ENCODE results near the gene ZNF516. TPM values are rescaled to one million over a fixed set of nuclear protein-coding genes. Genes with fewer than 3 reads are reported as not detected.

The ZNF516 gene
- total and polyA plus RNA-seq, 2 of the 4 experiments (the other 2 are of a cell fraction) = 7.9 to 16.9 TPM

GRCh38 chr18:76507830-76508385, 12.9 kb upstream of the ZNF516 start:
- no peak overlapping the region for H3K23ac ChIP-seq (ENCODE audit: low read depth, low read length)
- H2BK120ac ChIP-seq (ENCODE audit: low read depth, low read length) = no peak overlapping the region
- H3K4me1 ChIP-seq (ENCODE audit: control insufficient read depth, insufficient read depth, low read length) = no peaks in the 10 kb centered on the region
- no TSS peak for BruUV-seq (replicated peaks)
- ATAC-seq (ENCODE audit: low read depth) (no peak), DNase-seq (no peak)
- H3K18ac ChIP-seq (ENCODE audit: low read depth, low read length) = no peak overlapping the region
- POLR2A ChIA-PET (ENCODE audit: unreplicated experiment) = no interaction called here
- no peak overlapping the region for H2BK20ac ChIP-seq (ENCODE audit: low read depth, low read length)
- no peaks in the 10 kb centered on the region for H3K79me1 ChIP-seq (ENCODE audit: low read depth in 1 of 2, low read length in 2 of 2)
- H3K27me3 ChIP-seq (ENCODE audit: control insufficient read depth, insufficient read depth, low read length) = no peaks in the 10 kb centered on the region; the same call in 1 of the 2 replicates
- H2BK15ac ChIP-seq (ENCODE audit: low read depth, low read length) = no peak overlapping the region
- intact Hi-C loops (cut with micrococcal nuclease) = no loop called here
- in situ Hi-C loops (cut with MboI; ENCODE audit: low sequenced_read_pairs) = no loop called here
- H4K8ac ChIP-seq (ENCODE audit: low read depth in 2 of 2, low read length in 2 of 2) = no peak overlapping the region
- no peak overlapping the region for H2BK5ac ChIP-seq (ENCODE audit: low read depth, low read length, poor library complexity, severe bottlenecking)
- H3K9ac ChIP-seq (ENCODE audit: low read depth, low read length) = no peak overlapping the region
- dilution Hi-C loops (cut with HindIII; ENCODE audit: low sequenced_read_pairs, unreplicated experiment) = no loop called here
- H3K9me3 ChIP-seq (ENCODE audit: control insufficient read depth, insufficient read depth, low read length) = no peaks in the 10 kb centered on the region
- H3K56ac ChIP-seq (ENCODE audit: extremely low read depth, insufficient read depth, low read length) = no peak overlapping the region
- no peak overlapping the region for H4K5ac ChIP-seq (ENCODE audit: low read depth, low read length)
- no peaks in the 10 kb centered on the region for H3K9me1 ChIP-seq (ENCODE audit: insufficient read depth, low read length)
- H3K4me3 ChIP-seq (ENCODE audit: insufficient read depth, low read depth, low read length) = no peak overlapping the region
- H3K4ac ChIP-seq (ENCODE audit: low read depth, low read length) = no peak overlapping the region
- H3K4me2 ChIP-seq (ENCODE audit: low read depth, low read length) = no peak overlapping the region
- no peak overlapping the region for H2AK5ac ChIP-seq (ENCODE audit: low read depth, low read length)
- H3K27ac ChIP-seq (ENCODE audit: insufficient read depth, low read length) = no peak overlapping the region
- no peaks in the 10 kb centered on the region; the same call in 1 of the 2 replicates for H4K20me1 ChIP-seq (ENCODE audit: insufficient read depth, low read length)
- H3K14ac ChIP-seq (replicated peaks; ENCODE audit: low read depth, low read length) = no peak overlapping the region; the same call in 1 of the 2 replicates
- H2AFZ ChIP-seq (replicated peaks; ENCODE audit: low read length, poor library complexity) = no peak overlapping the region
- 96% methylated on average over 6 of the region's 17 CpGs; no CpG with 5 or more reads in 1 of the 2 experiments for WGBS, 2 experiments (ENCODE audit: extremely low coverage in 2 of 2, insufficient read length in 1 of 2)
- H3K36me3 ChIP-seq (ENCODE audit: control insufficient read depth, insufficient read depth, low read length) = no peaks in the 10 kb centered on the region
- H2AK9ac ChIP-seq (replicated peaks; ENCODE audit: low read depth, low read length, poor library complexity) = peak overlapping the region; percentile 33
- TF ChIP-seq MAZ (IDR thresholded peaks at IDR 0.05; ENCODE audit: borderline replicate concordance, low read depth, low read length) (no peak), NFE2L2 (IDR thresholded peaks at IDR 0.05; ENCODE audit: low read depth, low read length) (no peak), CEBPB (IDR thresholded peaks at IDR 0.05; ENCODE audit: low read depth, low read length) (no peak), FOS (IDR thresholded peaks at IDR 0.05; ENCODE audit: low read depth, low read length) (no peak), SMC3 (IDR thresholded peaks at IDR 0.05; ENCODE audit: low read depth, low read length) (no peak), ELK1 (IDR thresholded peaks at IDR 0.05; ENCODE audit: borderline replicate concordance, low read depth, low read length) (no peak), BHLHE40 (IDR thresholded peaks at IDR 0.05; ENCODE audit: low read depth, low read length) (no peak), RFX5 (IDR thresholded peaks at IDR 0.05; ENCODE audit: low read depth, low read length) (no peak), USF2 (IDR thresholded peaks at IDR 0.05; ENCODE audit: low read depth, low read length) (no peak), RAD21 (IDR thresholded peaks at IDR 0.05; ENCODE audit: low read length) (no peak), MAFK (IDR thresholded peaks at IDR 0.05; ENCODE audit: low read depth, low read length) (no peak), CTCF (conservative IDR thresholded peaks at IDR 0.05; ENCODE audit: low read depth, low read length) (no peak), RCOR1 (IDR thresholded peaks at IDR 0.05; ENCODE audit: insufficient replicate concordance, low read length) (no peak), CHD1 (IDR thresholded peaks at IDR 0.05; ENCODE audit: low read depth, low read length) (no peak), POLR2A (IDR thresholded peaks at IDR 0.05; ENCODE audit: low read depth, low read length) (no peak), MXI1 (IDR thresholded peaks at IDR 0.05; ENCODE audit: borderline replicate concordance, low read depth, low read length) (no peak)
- no peak overlapping the region for H4K91ac ChIP-seq (ENCODE audit: insufficient read depth, low read depth, low read length)
- CTCF ChIA-PET = no interaction called here
